HG03571 (cell line): ENCODE results near the gene CLSTN3.
A peak's percentile ranks its signal among the peaks of the same experiment; 100 is the strongest.

Experiments
- ATAC-seq: cut with Tn5 transposase; IDR thresholded peaks from one replicate; pipeline ENCODE4 v1.9.1; 2021; ENCODE audit not compliant: unreplicated experiment

Gene CLSTN3

GRCh38 chr12:7129872-7130691 lies at the start of gene CLSTN3:
Gene CLSTN3 (plus strand): TSS chr12:7130371. CDS start chr12:7130649, 278 bp downstream.
- ATAC-seq, result peak; percentile 55

DNA sequence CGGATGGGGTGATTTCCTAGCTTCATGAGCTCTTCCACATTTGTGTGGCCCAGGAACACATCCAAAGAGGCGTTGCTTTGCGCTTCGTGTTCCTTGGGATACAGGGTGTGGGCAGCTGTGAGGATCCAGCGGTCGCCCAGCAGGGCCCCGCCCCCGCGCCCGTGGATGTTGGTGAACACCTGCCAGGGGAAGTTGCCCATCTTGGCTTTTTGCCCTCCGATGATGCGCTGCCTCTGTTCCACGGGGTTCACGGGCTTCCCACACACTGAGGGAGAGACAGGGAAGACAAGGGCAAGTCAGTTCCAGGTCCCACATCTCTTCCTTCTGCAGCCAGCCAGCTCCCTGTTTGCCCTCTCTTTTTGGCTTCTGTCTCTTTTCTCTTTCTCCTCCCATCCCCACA lies 49.1 kb upstream of the CLSTN3 start:
- ATAC-seq, result no peak

DNA sequence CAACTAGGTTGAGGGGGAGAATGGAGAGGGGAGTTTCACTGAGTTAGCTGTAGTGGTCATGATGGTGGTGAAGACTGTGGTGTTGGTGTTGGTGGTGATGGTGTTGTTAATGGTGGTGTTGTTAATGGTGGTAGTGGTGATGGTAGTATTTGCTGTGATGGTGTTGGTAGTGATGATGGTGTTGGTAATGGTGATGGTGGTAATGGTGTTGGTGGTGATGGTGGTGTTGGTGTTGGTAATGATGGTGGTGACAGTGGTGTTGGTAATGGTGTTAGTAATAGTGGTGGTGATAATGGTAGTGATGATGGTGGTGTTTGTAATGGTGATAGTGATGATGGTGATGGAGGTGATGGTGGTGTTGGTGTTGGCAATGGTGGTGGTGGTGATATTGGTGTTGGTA lies 47.0 kb upstream of the CLSTN3 start:
- ATAC-seq, result no peak

DNA sequence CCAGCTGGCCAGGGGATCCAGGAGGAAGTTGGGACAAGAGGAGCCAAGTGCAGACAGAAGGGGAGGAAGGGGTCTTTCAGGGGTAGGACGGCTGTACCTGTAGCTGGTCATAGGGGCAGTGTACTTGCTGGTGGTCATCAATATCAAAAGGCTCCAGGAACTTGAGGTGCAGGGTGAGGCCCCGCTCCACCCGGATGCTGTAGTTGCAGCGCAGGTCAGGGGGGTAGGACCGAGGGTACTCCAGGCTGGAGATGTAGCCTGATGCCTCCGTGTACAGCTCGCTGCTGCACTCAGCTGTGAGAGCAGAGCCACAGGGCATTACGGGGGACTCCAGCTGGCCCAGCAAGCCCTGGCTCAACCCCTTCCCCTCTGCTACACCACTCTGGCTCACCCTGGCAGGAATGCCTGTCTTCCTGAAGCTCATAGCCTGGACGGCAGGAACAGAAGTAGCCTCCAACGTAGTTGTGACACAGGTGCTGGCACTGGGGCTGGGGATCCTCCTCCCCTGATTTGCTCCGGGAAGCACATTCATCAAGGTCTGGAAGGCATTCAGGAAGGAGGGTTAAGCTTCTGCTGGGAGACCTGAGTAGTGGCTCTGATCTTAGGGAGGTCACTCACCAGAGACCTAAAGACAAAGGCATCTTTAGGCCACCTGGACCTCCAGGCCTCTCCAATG lies 40.8 kb upstream of the CLSTN3 start:
- ATAC-seq, result no peak

DNA sequence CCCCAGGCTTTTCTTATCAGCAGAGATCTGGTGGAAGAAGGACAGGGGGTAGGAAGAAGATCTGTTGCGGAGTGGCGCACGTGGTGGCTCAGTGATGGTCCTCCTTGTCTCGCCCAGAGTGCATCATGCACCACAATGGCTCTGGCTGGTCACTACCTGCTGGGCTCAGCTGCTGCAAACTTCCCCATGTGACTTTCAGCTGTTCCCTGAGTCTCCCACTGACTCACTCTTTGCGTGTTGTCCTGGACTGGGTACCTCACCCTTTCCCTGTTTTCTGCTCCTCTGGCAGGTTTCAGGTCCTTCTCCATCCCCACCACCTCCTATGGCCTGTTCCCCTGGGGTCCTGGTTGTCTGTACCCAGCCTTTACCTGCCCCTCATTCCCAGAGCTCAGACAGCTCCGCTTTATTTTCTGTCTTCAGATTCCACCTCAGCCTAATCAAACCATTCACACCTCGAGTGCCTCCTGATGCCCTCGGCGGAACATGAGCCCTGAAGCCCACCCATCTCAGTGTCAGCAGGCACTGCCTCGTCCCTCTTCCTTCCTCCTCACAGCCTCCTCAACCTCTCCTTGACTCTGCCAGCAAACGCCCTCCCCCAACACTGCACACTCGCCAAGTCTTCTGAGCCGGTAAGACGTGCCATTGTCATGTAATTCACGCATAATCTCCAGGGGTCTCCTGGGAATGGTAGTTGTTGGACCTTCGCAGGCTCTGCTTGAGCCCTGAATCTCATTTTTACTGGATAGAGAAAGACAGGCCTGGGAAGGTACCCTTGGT lies 39.8 kb upstream of the CLSTN3 start:
- no peak for ATAC-seq

DNA sequence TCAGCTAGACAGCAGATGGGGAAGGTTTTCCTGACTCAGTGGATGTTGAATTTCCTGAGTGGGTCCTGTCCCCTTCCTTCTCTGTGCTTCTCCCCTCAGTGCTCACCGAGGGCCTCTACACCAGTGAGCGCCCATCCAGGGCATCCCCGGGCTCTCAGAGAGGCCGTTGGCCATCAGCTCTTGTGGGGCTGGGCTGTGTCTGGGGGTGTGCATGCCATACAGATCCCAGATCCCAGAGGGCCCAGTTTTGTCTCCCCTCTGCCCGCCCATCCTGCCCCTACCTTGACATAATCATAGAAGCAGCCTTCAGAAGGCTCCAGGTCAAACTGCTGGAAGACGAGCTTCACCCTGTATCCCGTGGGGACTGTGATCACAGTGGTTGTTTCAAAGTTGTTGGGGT lies 39.0 kb upstream of the CLSTN3 start:
- ATAC-seq, result no peak

GRCh38 chr12:7091660-7092228 lies 38.4 kb upstream of the CLSTN3 start:
- no peak for ATAC-seq

DNA sequence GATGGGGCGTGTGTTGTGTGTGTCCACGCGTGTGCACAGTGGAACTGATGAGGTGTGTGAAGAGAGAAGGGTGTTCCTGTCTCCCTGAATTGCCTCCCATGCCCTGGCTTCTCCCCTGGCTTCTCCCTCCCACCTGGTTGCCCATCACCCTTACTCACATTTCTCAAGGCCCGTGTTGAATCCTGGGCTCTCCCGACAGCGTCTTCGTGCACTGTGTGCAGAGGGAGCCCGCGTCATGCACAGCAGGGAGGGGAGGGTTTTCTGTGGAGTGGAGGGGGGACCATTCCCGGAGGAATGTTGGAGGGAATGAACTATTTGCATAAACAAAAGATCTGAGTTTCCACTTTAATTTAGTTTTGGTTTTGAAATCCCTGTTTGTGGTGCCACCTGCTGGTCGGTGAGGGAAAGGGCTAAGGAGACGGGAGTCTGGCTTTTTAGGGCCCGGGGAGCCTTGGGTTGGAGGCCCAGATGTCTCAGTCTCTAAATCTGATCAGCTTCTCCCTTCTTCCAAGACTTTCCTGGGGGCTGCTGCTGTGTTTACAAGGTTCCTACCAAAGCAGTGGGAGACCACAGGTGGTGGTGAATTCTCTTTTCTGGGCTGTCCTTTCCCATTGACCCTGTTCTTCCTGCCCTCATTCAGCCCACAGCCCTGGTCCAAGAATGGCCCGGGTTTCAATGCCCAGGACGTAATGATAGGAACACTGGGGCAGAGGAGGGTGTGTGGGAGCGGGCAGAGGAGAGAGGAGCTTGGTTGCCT lies 37.8 kb upstream of the CLSTN3 start, which contains the start of gene C1R:
Gene C1R (minus strand): TSS at position 217 of the 757 bp plus-strand sequence. CDS start 57 bp downstream, at position 160.
- ATAC-seq, result no peak

GRCh38 chr12:7092986-7093460 lies 37.1 kb upstream of the CLSTN3 start:
- no peak for ATAC-seq

DNA sequence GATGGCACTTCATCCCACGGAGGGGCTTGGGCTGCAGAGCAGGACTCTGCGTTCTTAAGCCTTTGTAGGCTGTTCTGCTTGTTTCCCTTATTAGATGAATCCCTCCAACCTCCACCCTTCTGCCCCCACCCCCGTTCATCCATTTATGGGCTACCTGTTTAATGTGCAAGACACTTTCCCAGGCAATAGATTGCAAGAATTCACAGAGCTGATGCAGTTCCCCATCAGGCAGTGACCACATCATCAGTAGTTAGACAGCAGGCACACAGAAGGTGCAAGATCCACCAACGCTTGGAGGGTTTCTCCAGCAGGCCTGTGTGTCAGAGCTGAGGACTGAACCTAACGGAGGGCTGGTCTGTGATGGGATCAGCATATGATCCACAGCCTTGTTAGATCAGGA lies 36.7 kb upstream of the CLSTN3 start:
- ATAC-seq, result no peak

DNA sequence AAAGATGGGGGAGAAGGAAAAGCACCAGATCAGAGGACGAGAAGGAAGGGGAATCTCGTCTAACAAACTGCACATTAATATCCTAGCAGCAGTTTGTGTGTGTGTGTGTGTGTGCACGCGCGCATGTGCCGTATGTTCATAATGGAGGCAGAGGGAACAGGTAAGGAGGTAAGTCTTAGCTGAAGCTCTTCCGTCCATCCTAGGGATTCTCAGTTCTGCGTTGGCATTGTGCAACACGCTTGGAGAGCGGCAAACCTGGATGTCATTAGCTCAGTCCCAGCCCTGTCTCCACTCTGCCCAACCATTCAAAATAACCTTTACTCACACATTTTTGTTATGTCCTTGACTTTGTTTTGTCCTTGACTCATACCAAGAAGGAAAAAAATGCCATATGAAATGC lies 36.3 kb upstream of the CLSTN3 start:
- no peak for ATAC-seq

DNA sequence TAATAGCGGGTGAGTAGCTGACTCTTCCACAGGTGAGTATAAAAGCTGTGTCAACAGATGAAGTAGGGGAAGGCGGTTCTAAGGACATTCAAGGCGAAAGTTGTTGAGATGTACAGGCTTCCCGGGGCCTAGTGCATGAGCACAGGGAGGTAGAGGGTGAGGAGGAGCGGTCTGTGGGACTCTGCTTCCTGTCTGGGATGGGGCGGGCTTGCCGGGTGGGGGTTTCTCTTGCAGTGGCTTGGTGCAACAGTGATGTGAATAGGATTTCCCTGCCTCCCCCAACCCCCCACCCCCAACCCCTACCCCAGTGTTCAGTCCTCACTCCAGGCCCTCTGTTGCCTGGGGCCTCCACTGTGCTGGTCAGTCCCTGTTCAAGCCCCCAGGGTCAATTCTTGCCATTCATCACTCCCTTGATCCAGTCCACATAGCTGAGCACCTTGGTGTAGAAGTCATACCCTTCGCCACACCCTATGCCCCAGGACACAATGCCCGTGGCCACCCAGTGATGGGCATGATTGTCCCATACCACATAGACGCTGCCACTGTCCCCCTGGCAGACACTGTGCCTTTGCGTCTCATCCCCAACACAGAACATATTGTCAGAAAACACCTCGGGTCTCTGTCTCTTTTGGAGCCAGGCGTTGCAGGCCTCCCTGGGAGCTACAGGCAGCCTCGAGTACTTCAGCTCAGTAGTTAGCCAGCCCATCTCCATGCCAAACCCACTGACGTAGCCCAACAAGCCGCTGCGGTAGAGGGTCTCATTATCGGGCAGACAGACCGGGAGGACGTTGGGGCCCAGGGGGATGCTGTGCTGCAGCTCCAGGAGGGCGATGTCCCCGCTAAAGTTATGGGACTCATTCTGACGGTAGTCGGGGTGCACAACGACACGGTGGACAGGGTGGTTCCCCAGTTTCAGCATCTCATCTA lies 33.9 kb upstream of the CLSTN3 start:
- ATAC-seq, result no peak

GRCh38 chr12:7096979-7097378 lies 33.2 kb upstream of the CLSTN3 start:
- no peak for ATAC-seq

GRCh38 chr12:7099290-7099996 lies 30.7 kb upstream of the CLSTN3 start:
- ATAC-seq, result no peak

GRCh38 chr12:7100239-7100638 lies 29.9 kb upstream of the CLSTN3 start:
- no peak for ATAC-seq

- ATAC-seq, result no peak
Observed at GRCh38 chr12:7101047-7101693, 29.0 kb upstream of the CLSTN3 start.

- ATAC-seq, result no peak
Observed at GRCh38 chr12:7101694-7102131, 28.5 kb upstream of the CLSTN3 start.

DNA sequence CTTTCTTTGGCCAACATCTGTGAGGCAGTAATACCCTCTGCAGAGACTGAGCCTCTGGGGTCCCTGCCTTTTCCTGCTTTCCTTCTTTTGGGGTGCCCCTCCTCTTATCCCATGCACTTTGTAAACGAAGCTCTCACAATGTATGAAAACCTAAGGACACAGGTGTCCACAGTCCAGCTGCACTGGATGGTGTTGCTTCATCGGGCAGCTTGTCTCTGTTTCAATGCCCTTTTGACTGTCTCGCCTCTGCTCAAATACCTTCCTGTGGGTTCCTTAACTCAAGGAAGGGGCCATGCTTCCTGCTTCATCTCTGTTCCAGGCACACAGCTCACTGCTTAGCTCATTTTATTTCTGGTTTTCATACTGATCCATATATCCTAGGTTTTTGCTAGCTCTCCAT lies 27.6 kb upstream of the CLSTN3 start:
- ATAC-seq, result no peak
